ENCODE results near the gene TXNDC17. TPM values are rescaled to one million over a fixed set of nuclear protein-coding genes. Genes with fewer than 3 reads are reported as not detected.
"Not testable (repeated sequence)": the region's sequence is repeated elsewhere in the genome, so short reads cannot be mapped to it uniquely, and the experiment has no call there.

The TXNDC17 gene
- total RNA-seq, 1 donor from 2014 or later = 94.6 TPM

DNA sequence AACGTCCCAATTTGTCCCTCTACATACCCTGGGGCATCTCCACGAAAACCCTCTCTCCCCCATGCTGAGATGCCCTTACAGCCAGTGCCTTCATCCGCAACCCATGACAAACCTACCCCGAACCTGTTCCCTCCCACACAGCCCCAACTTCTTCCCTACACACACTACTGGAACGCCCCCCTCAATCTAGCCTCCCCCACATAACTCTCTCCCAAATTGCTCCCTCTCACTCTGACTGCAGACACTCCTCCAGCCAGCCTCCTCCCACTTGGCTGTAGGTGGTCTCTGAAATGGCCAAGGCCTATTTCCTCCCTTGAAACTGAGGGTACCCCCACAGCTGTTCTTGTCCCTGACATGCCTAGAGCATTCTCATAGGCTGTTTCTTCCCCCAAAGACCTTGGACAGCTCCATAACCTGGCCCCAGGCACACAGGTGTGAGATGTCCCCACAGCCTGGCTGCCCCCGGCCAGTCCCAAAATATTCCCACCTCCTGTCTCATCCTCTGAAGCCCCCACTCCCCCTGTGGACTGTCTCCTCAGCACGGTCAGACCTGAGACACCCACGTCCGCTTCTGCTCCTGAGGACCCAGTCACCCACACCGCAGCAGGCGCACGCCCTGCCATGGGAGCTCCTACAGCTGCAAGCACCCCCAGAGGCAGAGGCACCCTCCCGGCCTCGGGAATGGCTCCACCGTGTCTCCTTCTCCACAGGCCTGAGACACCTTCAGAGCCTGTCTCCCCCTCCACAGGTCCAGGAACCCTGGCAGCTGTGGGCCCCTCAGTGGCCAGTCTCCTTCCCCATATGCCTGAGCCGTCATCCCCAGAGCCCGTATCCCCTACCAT, 4.0 kb upstream of the TXNDC17 start:
- DNase-seq (ENCODE audit: low read depth, low spot score) = no peak

DNA sequence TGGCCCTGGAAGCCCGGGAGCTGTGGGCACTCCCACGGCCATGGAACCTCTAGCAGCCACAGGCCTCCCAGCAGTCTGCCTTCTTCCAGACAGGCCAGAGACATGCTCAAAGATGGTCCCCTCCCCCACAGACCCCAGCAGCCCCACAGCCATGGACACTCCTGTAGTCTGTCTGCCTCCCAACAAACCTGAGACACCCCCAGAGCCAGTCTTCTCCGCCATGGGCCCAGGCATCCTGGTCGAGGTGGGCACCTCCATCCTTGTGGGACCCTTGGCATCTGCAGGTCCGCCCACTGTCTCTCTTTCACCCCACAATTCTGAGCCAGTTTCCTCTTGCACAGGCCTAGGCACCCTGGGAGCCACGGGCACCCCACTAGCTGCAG, 3.4 kb upstream of the TXNDC17 start:
- no peak for DNase-seq (ENCODE audit: low read depth, low spot score)

DNA sequence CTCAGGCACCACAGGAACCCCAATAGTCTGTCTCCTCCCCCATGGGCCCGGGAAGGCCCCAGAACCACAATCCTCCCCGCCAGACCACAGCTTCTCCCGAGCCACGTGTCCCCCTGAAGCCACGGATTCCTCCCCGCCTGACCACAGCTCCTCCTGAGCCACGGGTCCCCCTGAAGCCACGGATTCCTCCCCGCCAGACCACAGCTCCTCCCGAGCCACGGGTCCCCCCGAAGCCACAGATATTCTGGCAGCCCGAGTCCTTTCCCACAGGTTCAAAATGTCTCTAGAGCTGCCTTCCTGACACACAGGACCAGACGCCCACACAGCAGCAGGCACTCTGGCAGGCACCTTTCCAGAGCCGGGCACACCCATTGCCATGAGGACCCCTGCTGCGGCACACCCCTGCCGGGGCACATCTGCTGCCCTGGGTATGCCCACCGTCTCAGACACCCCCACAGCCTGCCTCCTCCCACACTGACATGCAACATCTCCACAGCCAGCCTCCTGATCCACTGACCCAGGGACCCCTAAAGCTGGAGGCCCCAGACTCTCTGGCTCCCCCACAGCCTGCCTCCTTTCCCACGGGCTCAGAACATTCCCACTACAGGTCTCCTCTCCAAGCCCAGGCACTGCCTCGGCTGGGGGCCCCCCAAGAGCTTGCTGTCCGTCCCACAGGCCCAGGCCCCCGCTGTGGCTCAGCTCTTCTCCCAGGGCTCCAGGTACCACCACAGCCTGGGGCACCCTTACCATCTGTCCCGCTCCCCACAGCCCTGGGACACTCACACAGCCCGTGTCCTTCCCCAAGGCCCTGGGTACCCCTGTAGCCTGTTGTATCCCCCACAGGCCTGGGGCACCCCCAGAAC, 2.6 kb upstream of the TXNDC17 start:
- DNase-seq (ENCODE audit: low read depth, low spot score) = no peak

DNA sequence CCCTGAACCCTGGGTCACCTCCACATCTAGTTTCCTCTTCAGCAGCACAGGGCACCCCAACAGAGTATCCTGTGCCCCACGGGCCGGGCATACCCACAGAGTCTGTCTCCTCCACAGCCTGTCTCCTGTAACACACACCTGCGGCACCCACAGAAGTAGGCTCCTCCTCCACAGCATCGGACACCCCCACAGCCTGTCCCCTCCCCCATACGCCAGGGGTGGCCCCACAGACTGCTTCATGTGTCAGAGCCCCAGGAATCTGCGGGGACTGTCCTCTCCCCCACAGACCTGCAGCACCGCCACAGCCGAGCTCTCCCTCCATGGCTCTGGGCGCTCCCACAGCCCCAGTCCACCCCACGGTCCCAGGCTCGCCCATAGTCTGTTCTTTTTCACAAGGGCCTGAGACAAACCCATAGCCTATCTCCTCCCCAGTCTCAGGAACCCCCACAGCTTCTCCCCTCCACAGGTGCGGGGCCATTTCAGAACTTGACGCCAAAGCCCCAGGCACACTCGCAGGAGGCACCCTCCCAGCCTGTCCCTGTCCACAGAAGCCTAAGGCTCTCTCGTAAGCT, 1.8 kb upstream of the TXNDC17 start:
- no peak for DNase-seq (ENCODE audit: low read depth, low spot score)

GRCh38 chr17:6639586-6640535, 999 bp upstream of the TXNDC17 start:
- no peak for DNase-seq (ENCODE audit: low read depth, low spot score)

DNA sequence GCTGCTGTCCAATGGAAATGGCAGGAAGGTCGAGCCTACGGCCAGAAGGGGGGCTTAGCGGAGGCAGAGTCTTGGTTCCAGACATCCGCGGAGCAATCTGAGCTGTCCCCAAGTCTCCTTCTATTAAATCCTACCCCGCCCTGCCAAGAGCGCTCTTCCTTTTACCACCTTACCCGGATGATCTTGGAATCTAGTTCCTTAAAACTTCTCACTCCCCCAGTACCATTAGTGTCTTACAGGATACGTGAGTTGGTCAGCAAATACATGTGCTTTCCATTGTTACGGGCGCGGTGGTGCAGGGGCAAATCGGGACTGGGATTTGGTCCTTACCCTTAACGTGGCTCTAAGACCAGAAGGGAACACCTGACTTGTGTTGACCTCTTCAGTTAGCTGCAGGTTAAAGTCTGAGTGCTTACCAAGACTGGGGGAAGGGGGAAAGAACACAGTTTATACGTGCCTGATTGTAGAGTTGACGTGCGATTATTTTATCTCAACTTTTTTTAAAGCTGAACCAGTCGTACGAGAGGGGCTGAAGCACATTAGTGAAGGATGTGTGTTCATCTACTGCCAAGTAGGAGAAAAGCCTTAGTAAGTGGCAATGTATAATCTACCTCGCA, 495 bp downstream of the TXNDC17 start:
- DNase-seq (ENCODE audit: low read depth, low spot score) = no peak

DNA sequence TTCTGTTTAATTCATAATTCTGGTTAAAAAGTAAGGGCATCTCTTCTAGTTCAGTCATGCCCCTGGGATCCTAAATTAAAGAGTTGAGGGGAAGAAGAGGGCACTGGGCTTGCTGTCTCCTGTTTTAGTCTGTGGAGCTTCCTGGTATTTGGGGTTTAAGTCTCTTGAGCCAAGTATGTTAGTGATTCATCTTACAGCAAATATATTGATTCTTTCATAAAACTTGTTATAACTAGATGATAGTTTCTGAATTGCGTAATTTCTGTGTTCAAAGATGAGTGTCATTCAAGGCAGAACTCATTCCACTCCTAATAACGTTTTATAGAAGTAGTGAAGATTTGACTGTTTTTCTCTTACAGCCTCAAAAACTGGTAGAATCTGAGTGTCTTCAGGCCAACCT, 1.7 kb downstream of the TXNDC17 start:
- DNase-seq (ENCODE audit: low read depth, low spot score) = no peak

- no peak for DNase-seq (ENCODE audit: low read depth, low spot score)
Measured at GRCh38 chr17:6643451-6644125, 2.7 kb downstream of the TXNDC17 start.

- DNase-seq (ENCODE audit: low read depth, low spot score) = no peak
Measured at GRCh38 chr17:6648181-6648580, 7.3 kb downstream of the TXNDC17 start.

- peak; percentile 52 for DNase-seq (ENCODE audit: low read depth, low spot score)
Measured at GRCh38 chr17:6651354-6651918, 10.6 kb downstream of the TXNDC17 start, which contains the start of the genes C17orf100 and MED31. Gene C17orf100 (plus strand): TSS chr17:6651762. CDS start chr17:6651914, 152 bp downstream. Gene MED31 (minus strand): TSS chr17:6651605. CDS start chr17:6651528, 77 bp downstream.

DNA sequence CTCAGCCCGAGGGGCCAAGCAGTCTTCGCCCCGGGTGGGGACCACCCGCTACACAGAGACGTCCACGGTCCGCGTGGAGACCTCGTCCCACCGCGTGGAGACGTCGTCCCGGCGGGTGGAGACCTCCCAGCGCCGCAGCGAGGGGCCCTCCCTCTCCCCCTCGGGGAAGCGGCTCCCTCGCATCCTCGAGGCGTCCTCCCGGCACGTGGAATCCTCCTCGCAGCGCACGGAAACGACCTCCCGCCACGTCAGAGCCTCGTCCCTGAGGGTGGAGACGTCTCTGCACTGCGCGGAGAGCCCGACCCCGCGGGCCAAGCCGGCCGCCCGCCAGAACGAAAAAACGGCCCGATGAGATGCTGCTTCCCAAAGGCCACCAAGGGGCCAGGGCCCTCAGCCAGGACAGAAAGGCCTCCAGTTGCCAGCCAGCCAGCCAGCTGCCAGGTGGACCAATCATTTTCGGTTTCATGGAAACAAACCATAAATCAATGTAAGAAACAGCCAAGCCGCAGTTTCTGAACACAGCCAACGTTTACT, 11.1 kb downstream of the TXNDC17 start:
- DNase-seq (ENCODE audit: low read depth, low spot score) = no peak

DNA sequence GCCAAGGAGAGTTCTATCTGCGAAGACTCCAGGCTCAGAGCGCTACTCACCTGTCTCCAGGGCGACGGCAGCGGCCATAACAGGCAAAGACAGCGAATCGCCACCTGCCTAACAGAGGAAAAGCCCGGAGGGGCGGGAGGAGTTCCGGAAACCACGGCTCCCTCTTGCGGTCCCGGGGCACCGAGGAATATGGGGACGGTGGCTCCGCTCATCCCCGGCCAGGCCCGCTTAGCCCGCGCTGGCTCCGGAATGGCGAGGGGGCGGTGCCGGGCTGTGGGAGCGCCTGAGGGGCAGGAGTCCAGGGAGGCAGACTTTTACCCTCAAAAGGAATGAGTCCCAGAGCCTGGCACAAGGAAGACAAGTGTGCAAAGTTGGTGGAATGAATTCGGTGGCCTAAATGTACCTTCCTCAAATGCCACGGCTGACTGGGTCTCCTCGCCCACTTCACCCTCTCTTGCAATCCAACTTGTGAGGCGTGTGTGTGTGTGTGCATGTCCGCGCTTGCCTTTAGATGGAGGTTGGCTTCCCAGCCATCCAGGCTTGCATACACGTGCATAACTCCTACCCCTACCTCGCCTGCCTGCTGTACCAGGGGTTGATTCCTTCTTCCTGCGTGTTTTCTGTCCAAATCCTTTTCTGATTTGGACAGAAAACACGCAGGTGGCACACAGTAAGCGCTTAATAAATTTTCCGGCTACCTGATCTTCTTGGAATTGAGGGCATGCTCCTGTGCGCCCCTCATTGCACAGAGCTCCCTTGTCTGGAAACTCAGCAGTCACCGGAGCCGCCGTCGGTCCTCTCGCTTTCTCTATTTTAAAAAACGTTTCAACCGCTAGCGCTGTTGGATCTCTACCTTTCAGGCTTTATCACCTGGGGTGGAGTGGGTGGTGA, 14.2 kb downstream of the TXNDC17 start:
- no peak for DNase-seq (ENCODE audit: low read depth, low spot score)

DNA sequence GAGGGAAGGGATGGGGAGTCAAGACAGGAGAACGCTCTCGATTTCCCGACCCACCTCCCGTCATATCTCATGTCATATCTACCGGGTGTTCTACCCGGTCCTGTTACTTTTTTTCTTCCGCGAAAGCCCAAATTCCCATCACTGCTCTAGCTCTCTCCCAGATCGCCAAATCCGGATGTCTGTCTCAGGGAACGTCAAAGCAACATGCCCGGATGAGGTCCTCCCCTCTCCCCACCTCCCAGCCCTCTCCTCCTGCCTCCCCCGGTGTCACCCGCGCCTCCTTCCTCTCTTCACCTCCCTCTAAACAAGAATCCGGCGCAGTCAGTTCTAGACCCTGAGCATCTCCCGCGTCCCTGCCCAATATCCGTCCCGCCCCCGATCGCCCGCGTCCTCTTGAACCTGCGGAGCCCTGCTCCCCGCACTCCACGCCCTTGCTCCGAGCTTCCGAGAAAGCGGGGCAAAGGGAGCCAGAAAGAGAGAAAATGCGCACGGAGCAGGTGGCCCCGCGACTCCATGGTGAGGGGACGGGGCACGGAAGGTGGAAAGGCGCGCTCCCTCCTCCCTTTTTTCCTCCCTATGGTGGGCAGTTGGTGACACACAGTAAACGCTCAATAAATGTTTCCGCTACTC, 15.0 kb downstream of the TXNDC17 start:
- not testable (repeated sequence) for DNase-seq (ENCODE audit: low read depth, low spot score)

- not testable (repeated sequence) for DNase-seq (ENCODE audit: low read depth, low spot score)
Measured at GRCh38 chr17:6656797-6657632, 16.2 kb downstream of the TXNDC17 start.

GRCh38 chr17:6657633-6658287, 16.9 kb downstream of the TXNDC17 start:
- no peak for DNase-seq (ENCODE audit: low read depth, low spot score)

DNA sequence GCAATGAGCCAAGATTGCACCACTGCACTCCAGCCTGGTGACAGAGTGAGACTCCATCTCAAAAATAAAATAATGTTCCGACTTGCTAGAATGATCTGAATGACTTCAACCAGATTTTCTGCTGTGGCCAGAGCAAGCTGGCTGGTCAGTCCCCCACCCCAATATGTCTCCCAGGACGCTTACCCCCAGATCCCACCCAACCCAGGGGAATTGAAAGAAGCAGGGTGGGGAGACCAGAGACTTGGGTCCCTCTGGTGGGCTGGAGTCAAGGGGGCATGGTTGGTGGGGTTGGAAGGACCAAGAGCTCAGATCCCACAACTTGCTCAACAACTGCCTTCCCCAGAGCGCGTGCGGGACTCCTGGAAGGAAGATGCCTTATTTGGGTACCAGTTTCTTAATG, 17.6 kb downstream of the TXNDC17 start:
- DNase-seq (ENCODE audit: low read depth, low spot score) = not testable (repeated sequence)

Data from pulmonary artery endothelial cell (primary cell).